Measurements from ENCODE around the gene KCNK13. TPM values are rescaled to one million over a fixed set of nuclear protein-coding genes. Genes with fewer than 3 reads are reported as not detected.

Gene KCNK13
- total and polyA plus RNA-seq, 2 of the 4 experiments (the other 2 are of a cell fraction), result not detected

DNA sequence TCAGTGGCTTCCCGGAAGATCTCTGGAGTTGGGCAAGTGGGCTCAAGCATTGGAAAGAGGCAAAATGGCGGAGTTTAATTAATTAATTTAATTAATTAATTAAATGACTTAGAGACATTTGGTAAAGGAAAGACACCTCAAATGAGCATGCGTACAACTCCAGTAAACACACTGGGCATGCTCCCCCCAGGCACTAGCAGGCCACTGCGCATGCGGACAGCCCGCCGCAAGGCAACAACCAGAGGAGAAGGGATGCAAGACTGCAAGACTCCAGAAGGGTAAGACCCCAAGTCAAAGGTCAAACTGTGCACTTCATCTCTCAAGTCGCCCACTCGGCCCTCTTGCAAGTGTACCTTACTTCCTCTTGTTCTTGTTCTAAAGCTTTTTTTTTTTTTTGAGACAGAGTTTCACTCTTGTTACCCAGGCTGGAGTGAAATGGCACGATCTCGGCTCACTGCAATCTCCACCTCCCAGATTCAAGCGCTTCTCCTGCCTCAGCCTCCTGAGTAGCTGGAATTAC lies 136.8 kb downstream of the KCNK13 start:
- Histone ChIP-seq H3K79me1 (ENCODE audit: low read depth in 1 of 2, low read length in 2 of 2) (no peaks in the 10 kb centered on the region), H2AK5ac (ENCODE audit: low read depth, low read length) (no peak overlapping the region), H2AFZ (replicated peaks; ENCODE audit: low read length, poor library complexity) (no peak overlapping the region), H3K23ac (ENCODE audit: low read depth, low read length) (no peak overlapping the region), H3K9me1 (ENCODE audit: insufficient read depth, low read length) (no peaks in the 10 kb centered on the region), H3K27me3 (ENCODE audit: control insufficient read depth, insufficient read depth, low read length) (peaks cover 8% of the 10 kb centered on the region), H2BK5ac (ENCODE audit: low read depth, low read length, poor library complexity, severe bottlenecking) (no peak overlapping the region), H2BK20ac (ENCODE audit: low read depth, low read length) (no peak overlapping the region), H3K14ac (replicated peaks; ENCODE audit: low read depth, low read length) (no peak overlapping the region), H3K4me3 (ENCODE audit: insufficient read depth, low read depth, low read length) (no peak overlapping the region), H4K91ac (ENCODE audit: insufficient read depth, low read depth, low read length) (no peak overlapping the region), H4K5ac (ENCODE audit: low read depth, low read length) (no peak overlapping the region), H3K4me1 (ENCODE audit: control insufficient read depth, insufficient read depth, low read length) (no peaks in the 10 kb centered on the region), H3K9ac (ENCODE audit: low read depth, low read length) (no peak overlapping the region), H3K18ac (ENCODE audit: low read depth, low read length) (no peak overlapping the region), H4K8ac (ENCODE audit: low read depth in 2 of 2, low read length in 2 of 2) (no peak overlapping the region), H3K36me3 (ENCODE audit: control insufficient read depth, insufficient read depth, low read length) (no peaks in the 10 kb centered on the region), H3K9me3 (ENCODE audit: control insufficient read depth, insufficient read depth, low read length) (peaks cover 2% of the 10 kb centered on the region; the same call in 1 of the 2 replicates), H3K4ac (ENCODE audit: low read depth, low read length) (no peak overlapping the region), H3K4me2 (ENCODE audit: low read depth, low read length) (no peak overlapping the region), H4K20me1 (ENCODE audit: insufficient read depth, low read length) (no peaks in the 10 kb centered on the region), H2BK15ac (ENCODE audit: low read depth, low read length) (no peak overlapping the region), H2BK120ac (ENCODE audit: low read depth, low read length) (no peak overlapping the region), H3K56ac (ENCODE audit: extremely low read depth, insufficient read depth, low read length) (no peak overlapping the region), H2AK9ac (replicated peaks; ENCODE audit: low read depth, low read length, poor library complexity) (no peak overlapping the region), H3K27ac (ENCODE audit: insufficient read depth, low read length) (no peak overlapping the region)
- intact Hi-C loops (cut with micrococcal nuclease), result no loop called here
- dilution Hi-C loops (cut with HindIII; ENCODE audit: low sequenced_read_pairs, unreplicated experiment), result no loop called here
- in situ Hi-C loops (cut with MboI; ENCODE audit: low sequenced_read_pairs), result no loop called here
- DNase-seq, result no peak
- WGBS, 2 experiments (ENCODE audit: extremely low coverage in 2 of 2, insufficient read length in 1 of 2), result 69% methylated on average over 4 of the region's 12 CpGs; no CpG with 5 or more reads in 1 of the 2 experiments
- no TSS peak for BruUV-seq (replicated peaks)
- TF ChIP-seq CEBPB (IDR thresholded peaks at IDR 0.05; ENCODE audit: low read depth, low read length) (no peak), RAD21 (IDR thresholded peaks at IDR 0.05; ENCODE audit: low read length) (no peak), MAFK (IDR thresholded peaks at IDR 0.05; ENCODE audit: low read depth, low read length) (no peak), CTCF (conservative IDR thresholded peaks at IDR 0.05; ENCODE audit: low read depth, low read length) (no peak), MAZ (IDR thresholded peaks at IDR 0.05; ENCODE audit: borderline replicate concordance, low read depth, low read length) (no peak), RCOR1 (IDR thresholded peaks at IDR 0.05; ENCODE audit: insufficient replicate concordance, low read length) (no peak), USF2 (IDR thresholded peaks at IDR 0.05; ENCODE audit: low read depth, low read length) (no peak), POLR2A (IDR thresholded peaks at IDR 0.05; ENCODE audit: low read depth, low read length) (no peak), CHD1 (IDR thresholded peaks at IDR 0.05; ENCODE audit: low read depth, low read length) (no peak), MXI1 (IDR thresholded peaks at IDR 0.05; ENCODE audit: borderline replicate concordance, low read depth, low read length) (no peak), SMC3 (IDR thresholded peaks at IDR 0.05; ENCODE audit: low read depth, low read length) (no peak), BHLHE40 (IDR thresholded peaks at IDR 0.05; ENCODE audit: low read depth, low read length) (no peak), FOS (IDR thresholded peaks at IDR 0.05; ENCODE audit: low read depth, low read length) (no peak)
- ChIA-PET CTCF (no interaction called here), POLR2A (ENCODE audit: unreplicated experiment) (no interaction called here)
- no peak for ATAC-seq (ENCODE audit: low read depth)
